ENCODE data around the gene TPR.

Gene TPR

DNA sequence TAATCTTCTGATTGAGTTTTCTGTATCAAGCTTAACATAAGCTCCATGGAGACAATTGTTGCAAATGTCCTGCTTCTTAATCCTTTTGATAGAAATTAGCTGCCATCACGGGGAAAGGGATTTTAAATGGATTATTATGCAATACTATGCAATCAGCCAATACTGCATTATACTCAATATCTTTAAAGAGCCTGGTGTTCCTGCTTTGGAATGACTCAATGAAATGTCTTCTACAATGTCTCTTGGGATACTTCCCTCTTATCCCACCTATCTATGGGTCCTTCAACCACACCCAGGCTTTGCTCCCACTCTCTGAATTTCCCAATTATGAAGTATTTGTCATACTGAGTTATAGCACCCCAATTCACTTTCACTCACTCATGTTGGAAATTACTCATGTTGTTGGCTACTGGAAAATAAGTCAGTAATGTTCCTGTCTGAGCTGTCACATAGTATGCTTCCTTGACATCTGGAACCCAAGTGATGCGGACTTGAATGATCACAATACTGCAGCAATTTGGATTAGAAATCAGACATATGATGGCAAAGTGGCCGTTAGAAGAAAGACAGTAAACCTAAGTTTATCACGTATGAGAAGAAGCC lies 85.0 kb downstream of the TPR start:
- DNase-seq (ENCODE audit: low read depth in 2 of 2) = no peak

DNA sequence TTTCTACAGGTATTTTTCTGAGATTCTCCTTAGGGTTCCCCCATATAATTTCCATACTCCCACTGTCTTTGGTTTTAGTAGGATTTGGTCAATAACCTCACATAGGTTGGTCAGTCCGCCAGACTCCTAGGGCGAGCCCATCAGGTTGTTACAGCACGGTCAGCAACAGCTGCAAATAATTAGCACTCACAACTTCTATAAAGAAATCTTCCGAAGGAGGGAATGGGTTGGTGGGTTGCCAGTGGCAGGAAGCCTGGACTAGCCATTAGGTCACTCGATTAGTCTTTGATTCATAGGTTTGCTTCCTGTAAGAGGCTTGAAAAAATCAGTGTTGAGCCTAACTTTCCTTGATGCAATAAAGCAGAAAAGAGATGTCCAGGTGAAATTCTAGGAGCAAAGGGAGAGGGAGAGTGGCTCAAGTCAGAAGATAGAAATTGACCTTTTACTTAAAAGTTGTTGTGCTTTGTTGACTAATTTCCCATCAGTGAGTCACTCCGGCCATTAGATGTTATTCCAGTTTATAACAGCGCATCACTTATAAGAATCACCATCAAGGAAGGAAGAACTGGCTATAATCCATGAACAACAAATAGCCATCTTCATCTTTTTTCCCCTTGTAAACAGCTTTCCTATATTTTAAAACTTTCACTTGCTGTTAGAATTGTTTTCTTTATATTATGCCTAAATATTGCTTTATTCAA lies 88.3 kb downstream of the TPR start:
- DNase-seq (ENCODE audit: low read depth in 2 of 2) = no peak

DNA sequence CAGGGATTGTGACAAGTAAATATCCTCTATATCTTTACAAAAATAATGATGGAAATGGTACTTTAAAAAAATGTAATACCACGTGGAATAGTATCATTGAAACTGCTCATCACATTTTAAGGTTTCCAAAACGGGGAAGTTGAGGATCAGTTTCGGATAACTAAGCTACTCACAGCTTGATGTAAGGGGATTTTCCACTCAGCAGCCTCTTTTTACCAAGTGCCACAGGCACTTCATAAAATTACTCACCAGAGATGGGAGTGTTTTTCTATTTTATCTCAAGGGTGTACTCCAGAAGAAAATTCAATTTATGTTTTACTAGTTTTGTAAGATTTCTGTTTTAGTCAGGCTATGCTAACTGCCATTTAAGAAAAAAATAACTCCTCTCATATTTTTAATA lies 91.7 kb downstream of the TPR start:
- DNase-seq (ENCODE audit: low read depth in 2 of 2) = no peak

DNA sequence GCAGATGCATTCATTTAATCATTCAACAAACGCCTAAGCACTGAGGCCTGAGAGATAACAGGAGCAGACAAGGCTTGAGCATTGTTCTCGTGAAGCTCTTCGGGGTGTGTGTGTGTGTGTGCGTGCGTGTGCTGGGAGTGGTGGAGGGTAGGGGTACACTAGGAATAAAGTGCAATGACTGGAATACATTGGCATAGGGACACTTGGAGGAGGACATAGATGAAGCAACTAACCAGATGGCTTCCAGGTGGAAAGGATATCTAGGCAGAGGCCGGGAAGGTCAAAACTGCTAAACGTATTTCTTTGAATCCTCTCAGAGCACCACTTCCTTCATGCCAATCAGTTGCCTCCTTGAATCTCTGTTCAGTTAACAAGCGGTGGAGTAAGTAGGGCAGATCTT lies 92.6 kb downstream of the TPR start:
- no peak for DNase-seq (ENCODE audit: low read depth in 2 of 2)

DNA sequence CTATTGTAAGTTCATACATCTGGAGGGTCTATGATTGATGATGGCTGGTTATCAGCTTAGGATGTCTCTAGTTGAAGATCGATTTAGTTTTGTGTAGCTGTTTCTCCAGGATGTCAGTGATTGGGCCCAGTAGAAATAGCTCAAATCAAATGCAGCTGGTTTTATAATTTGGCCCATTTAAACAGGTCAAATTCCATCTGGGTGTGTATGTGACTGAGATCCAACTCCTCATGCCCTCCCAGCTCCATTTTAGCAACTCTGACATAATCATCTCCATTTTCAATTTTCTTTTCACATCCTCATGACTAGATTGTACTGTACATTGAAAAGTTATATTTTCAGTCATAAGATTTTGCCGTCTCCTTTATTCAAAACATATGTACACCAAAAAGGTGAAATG lies 99.2 kb downstream of the TPR start:
- DNase-seq (ENCODE audit: low read depth in 2 of 2) = no peak

DNA sequence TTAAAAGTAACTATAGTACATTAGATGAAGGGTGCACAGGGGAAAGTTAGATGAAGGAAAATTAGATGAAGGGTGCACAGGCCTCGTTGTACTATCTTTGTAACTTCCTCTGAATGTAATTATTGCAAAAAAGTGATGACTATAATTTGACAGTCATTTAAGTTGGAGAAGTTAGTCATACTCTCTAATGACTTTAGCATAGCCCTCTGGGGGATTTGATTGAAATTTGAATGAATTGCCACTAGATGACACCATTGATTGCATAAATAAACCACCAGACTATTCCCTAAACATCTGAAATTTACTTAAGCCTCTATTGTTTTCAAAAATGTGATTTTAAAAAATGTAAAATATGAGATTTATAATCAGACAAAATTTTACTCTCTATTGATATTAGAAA lies 102.6 kb downstream of the TPR start:
- DNase-seq (ENCODE audit: low read depth in 2 of 2) = no peak

DNA sequence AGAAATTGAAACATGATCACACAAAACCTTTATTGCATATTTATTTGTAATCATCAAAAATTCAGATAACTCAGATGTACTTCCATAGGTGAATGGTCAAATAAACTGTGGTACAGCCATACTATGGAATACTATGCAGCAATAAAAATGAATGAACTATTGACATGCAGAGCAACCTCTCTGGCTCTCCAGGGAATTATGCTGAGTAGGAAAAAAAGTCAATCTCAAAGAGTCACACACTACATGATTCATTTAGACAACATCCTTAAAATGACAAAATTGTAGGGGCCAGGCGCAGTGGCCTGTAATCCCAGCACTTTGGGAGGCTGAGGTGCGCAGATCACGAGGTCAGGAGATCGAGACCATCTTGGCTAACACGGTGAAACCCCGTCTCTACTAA lies 104.0 kb downstream of the TPR start:
- DNase-seq (ENCODE audit: low read depth in 2 of 2) = no peak
